Fibroblast of lung (primary cell): Measurements from ENCODE around the gene KDM6B. TPM values are rescaled to one million over a fixed set of nuclear protein-coding genes. Genes with fewer than 3 reads are reported as not detected.

Experiments
- DNase-seq, 2 donors: peaks; one replicate each; pipeline versions ENCODE4 v3.0.0 to v3.0.0-alpha.2; 2010; ENCODE audit warnings: low read depth in 2 of 2
- H2AFZ ChIP-seq: 2 replicates; pipeline ENCODE4 v1.5.1; 2012; ENCODE audit warnings: low read length, control low read depth, inconsistent platforms
- H3K27ac ChIP-seq: 2 replicates; pipeline ENCODE4 v1.5.1; 2011; ENCODE audit warnings: low read length, control low read depth; ENCODE audit not compliant: insufficient read depth
- H3K27me3 ChIP-seq: 2 replicates; pipeline ENCODE4 v1.5.1; 2011; ENCODE audit warnings: mild to moderate bottlenecking, low read length; ENCODE audit not compliant: control insufficient read depth, insufficient read depth
- H3K36me3 ChIP-seq: 2 replicates; pipeline ENCODE4 v1.5.1; 2011; ENCODE audit warnings: low read length; ENCODE audit not compliant: control insufficient read depth, insufficient read depth
- H3K4me1 ChIP-seq: 2 replicates; pipeline ENCODE4 v1.5.1; 2011; ENCODE audit warnings: low read length; ENCODE audit not compliant: control insufficient read depth, insufficient read depth; ENCODE audit errors: extremely low read depth
- H3K4me2 ChIP-seq: 2 replicates; pipeline ENCODE4 v1.5.1; 2011; ENCODE audit warnings: low read length, control low read depth; ENCODE audit not compliant: insufficient read depth; ENCODE audit errors: extremely low read depth
- H3K4me3 ChIP-seq, 4 experiments: fragments of 200-600 bp in 1 of 4; sonication (generic) in 1 of 4; replicated peaks in 1 of 4; 2 replicates each; pipeline ENCODE4 v1.5.1; 2011 to 2016; ENCODE audit warnings: low read length in 4 of 4, low read depth in 3 of 4, mild to moderate bottlenecking in 3 of 4, control low read depth in 2 of 4, inconsistent platforms in 1 of 4, mixed read lengths in 1 of 4; ENCODE audit not compliant: insufficient read depth in 1 of 4; ENCODE audit errors: control extremely low read depth in 1 of 4
- H3K79me2 ChIP-seq: 2 replicates; pipeline ENCODE4 v1.5.1; 2012; ENCODE audit warnings: mild to moderate bottlenecking, low read length, inconsistent platforms; ENCODE audit not compliant: control insufficient read depth, insufficient read depth
- H3K9ac ChIP-seq: 2 replicates; pipeline ENCODE4 v1.5.1; 2011; ENCODE audit warnings: mild to moderate bottlenecking, low read length, control low read depth; ENCODE audit not compliant: insufficient read depth
- H3K9me3 ChIP-seq: 2 replicates; pipeline ENCODE4 v1.5.1; 2012; ENCODE audit warnings: low read depth, low read length; ENCODE audit not compliant: control insufficient read depth, insufficient read depth
- H4K20me1 ChIP-seq: 2 replicates; pipeline ENCODE4 v1.5.1; 2011; ENCODE audit warnings: low read length; ENCODE audit not compliant: control insufficient read depth, insufficient read depth; ENCODE audit errors: extremely low read depth
- EZH2 ChIP-seq: IDR thresholded peaks from 2 replicates; pipeline ENCODE4 v1.5.1; 2012; ENCODE audit warnings: low read length, control low read depth, mild to moderate bottlenecking; ENCODE audit errors: missing control alignments
- polyA plus RNA-seq, 2 donors: library from polyadenylated mRNA; depleted of rRNA in 1 of 2; stranded (reverse) in 1 of 2; unstranded in 1 of 2; fragments of >200 nt; gene quantifications; 2 replicates each; pipeline ENCODE4 v1.2.1, GENCODE V29; 2011 to 2012; ENCODE audit warnings: missing spikeins in 1 of 2
- total RNA-seq: library from RNA; depleted of rRNA; stranded (reverse); fragments of >200 nt; gene quantifications from 2 replicates; pipeline ENCODE4 v1.2.1, GENCODE V29; 2014
- TF ChIP-seq, protein P1 (sequence below), 2 donors: IDR thresholded peaks in 1 of 2; conservative IDR thresholded peaks in 1 of 2; 1 replicate in 1 of 2; 2 replicates in 1 of 2; pipeline ENCODE4 v1.5.1; 2011 to 2012; ENCODE audit warnings: low read length in 2 of 2, control low read depth in 1 of 2, inconsistent platforms in 1 of 2, low read depth in 1 of 2, mild to moderate bottlenecking in 1 of 2

Gene KDM6B
- total and polyA plus RNA-seq, 2 donors (not counting 1 experiment from before 2014, with no cell fraction given), result 1.1 to 9.4 TPM

DNA sequence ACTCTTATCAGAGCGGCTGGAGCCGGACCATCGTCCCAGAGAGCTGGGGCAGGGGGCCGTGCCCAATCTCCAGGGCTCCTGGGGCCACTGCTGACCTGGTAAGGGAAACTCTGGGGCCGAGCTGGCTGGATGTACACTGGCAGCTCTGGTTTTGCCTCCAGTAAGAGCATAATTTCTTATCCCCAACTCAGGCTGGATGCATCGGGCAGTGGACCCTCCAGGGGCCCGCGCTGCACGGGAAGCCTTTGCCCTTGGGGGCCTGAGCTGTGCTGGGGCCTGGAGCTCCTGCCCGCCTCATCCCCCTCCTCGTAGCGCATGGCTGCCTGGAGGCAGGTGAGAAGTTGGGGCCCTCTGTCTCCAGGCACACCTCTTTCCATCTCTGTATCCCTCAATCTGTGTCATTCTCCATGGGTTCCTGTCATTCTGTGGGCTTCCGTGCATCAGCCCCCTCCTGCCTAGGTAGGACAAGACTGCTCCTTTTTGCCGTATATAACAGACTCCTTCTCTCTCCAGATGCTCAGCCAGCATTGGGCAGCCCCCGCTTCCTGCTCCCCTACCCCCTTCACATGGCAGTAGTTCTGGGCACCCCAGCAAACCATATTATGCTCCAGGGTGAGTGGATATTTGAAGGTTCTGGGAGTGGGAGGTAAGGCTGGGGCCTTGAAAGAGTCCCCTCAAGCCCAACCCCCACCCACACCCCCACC is 11.5 kb downstream of the KDM6B start:
- Histone ChIP-seq H3K9ac (peak overlapping the region; percentile 60), H3K4me3 (peak overlapping the region; percentile 10 to 92 (median 56)), H3K36me3 (peaks cover 27% of the 10 kb centered on the region), H2AFZ (no peak overlapping the region), H3K4me1 (peaks cover 14% of the 10 kb centered on the region), H3K79me2 (peaks cover 28% of the 10 kb centered on the region), H4K20me1 (no peaks in the 10 kb centered on the region), H3K9me3 (no peaks in the 10 kb centered on the region), H3K4me2 (peak overlapping the region; percentile 99), H3K27me3 (no peaks in the 10 kb centered on the region), H3K27ac (peak overlapping the region; percentile 100)
- no peak for DNase-seq
- TF ChIP-seq, protein P1, sequence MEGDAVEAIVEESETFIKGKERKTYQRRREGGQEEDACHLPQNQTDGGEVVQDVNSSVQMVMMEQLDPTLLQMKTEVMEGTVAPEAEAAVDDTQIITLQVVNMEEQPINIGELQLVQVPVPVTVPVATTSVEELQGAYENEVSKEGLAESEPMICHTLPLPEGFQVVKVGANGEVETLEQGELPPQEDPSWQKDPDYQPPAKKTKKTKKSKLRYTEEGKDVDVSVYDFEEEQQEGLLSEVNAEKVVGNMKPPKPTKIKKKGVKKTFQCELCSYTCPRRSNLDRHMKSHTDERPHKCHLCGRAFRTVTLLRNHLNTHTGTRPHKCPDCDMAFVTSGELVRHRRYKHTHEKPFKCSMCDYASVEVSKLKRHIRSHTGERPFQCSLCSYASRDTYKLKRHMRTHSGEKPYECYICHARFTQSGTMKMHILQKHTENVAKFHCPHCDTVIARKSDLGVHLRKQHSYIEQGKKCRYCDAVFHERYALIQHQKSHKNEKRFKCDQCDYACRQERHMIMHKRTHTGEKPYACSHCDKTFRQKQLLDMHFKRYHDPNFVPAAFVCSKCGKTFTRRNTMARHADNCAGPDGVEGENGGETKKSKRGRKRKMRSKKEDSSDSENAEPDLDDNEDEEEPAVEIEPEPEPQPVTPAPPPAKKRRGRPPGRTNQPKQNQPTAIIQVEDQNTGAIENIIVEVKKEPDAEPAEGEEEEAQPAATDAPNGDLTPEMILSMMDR (conservative IDR thresholded peaks at IDR 0.05 in 1 of 2, IDR thresholded peaks at IDR 0.05 in 1 of 2; ENCODE audit: low read depth in 1 of 2, low read length in 2 of 2), result no peak
- no peak for TF ChIP-seq EZH2

DNA sequence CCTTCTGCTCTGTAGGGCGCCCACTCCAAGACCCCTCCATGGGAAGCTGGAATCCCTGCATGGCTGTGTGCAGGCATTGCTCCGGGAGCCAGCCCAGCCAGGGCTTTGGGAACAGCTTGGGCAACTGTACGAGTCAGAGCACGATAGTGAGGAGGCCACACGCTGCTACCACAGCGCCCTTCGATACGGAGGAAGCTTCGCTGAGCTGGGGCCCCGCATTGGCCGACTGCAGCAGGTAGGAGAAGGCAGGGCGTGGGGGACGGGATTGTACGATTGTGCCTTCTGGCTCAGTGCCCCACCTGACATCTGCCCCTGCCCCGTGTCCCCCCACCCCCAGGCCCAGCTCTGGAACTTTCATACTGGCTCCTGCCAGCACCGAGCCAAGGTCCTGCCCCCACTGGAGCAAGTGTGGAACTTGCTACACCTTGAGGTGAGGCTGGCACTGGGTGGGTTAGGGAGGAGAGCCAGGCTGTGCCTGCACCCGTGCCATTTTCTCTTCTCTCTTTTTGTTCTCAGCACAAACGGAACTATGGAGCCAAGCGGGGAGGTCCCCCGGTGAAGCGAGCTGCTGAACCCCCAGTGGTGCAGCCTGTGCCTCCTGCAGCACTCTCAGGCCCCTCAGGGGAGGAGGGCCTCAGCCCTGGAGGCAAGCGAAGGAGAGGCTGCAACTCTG is 12.2 kb downstream of the KDM6B start:
- no peak overlapping the region for H3K4me2 ChIP-seq
- DNase-seq, result no peak
- no peak overlapping the region for H3K9ac ChIP-seq
- H3K27me3 ChIP-seq, result no peaks in the 10 kb centered on the region
- TF ChIP-seq, protein P1 (conservative IDR thresholded peaks at IDR 0.05 in 1 of 2, IDR thresholded peaks at IDR 0.05 in 1 of 2; ENCODE audit: low read depth in 1 of 2, low read length in 2 of 2), result no peak
- no peak for TF ChIP-seq EZH2
- no peaks in the 10 kb centered on the region for H4K20me1 ChIP-seq
- peaks cover 9% of the 10 kb centered on the region for H3K4me1 ChIP-seq
- H3K36me3 ChIP-seq, result peaks cover 31% of the 10 kb centered on the region
- no peak overlapping the region for H2AFZ ChIP-seq
- H3K79me2 ChIP-seq, result peaks cover 24% of the 10 kb centered on the region
- H3K27ac ChIP-seq, result no peak overlapping the region
- no peak overlapping the region for H3K4me3 ChIP-seq
- no peaks in the 10 kb centered on the region for H3K9me3 ChIP-seq

DNA sequence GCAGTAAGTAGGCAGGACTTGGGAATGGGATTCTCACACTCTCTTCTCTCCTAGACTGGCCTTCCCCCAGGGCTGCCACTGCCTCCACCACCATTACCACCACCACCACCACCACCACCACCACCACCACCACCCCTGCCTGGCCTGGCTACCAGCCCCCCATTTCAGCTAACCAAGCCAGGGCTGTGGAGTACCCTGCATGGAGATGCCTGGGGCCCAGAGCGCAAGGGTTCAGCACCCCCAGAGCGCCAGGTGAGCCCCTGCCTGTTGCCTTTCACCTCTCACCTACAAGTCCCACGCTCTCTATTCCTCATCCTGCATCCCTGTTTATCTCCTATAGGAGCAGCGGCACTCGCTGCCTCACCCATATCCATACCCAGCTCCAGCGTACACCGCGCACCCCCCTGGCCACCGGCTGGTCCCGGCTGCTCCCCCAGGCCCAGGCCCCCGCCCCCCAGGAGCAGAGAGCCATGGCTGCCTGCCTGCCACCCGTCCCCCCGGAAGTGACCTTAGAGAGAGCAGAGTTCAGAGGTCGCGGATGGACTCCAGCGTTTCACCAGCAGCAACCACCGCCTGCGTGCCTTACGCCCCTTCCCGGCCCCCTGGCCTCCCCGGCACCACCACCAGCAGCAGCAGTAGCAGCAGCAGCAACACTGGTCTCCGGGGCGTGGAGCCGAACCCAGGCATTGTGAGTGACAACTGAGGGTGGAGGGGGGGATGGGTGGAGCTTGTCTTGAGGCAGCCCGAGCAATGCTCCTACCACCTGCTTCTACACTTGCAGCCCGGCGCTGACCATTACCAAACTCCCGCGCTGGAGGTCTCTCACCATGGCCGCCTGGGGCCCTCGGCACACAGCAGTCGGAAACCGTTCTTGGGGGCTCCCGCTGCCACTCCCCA is 13.0 kb downstream of the KDM6B start:
- Histone ChIP-seq H2AFZ (no peak overlapping the region), H3K4me1 (peaks cover 8% of the 10 kb centered on the region), H3K9ac (no peak overlapping the region), H3K4me2 (no peak overlapping the region), H3K4me3 (no peak overlapping the region), H3K79me2 (peaks cover 24% of the 10 kb centered on the region), H4K20me1 (no peaks in the 10 kb centered on the region), H3K27ac (no peak overlapping the region), H3K27me3 (no peaks in the 10 kb centered on the region), H3K36me3 (peaks cover 37% of the 10 kb centered on the region), H3K9me3 (no peaks in the 10 kb centered on the region)
- TF ChIP-seq EZH2, result no peak
- TF ChIP-seq, protein P1 (conservative IDR thresholded peaks at IDR 0.05 in 1 of 2, IDR thresholded peaks at IDR 0.05 in 1 of 2; ENCODE audit: low read depth in 1 of 2, low read length in 2 of 2), result no peak
- DNase-seq, result no peak
